GM21381 (cell line): ENCODE data around the gene HSD11B1L.

Experiments used
- ATAC-seq: cut with Tn5 transposase; IDR thresholded peaks from one replicate; pipeline ENCODE4 v1.9.1; 2021; ENCODE audit warnings: mild to moderate bottlenecking, moderate library complexity; ENCODE audit not compliant: unreplicated experiment

HSD11B1L gene, protein sequence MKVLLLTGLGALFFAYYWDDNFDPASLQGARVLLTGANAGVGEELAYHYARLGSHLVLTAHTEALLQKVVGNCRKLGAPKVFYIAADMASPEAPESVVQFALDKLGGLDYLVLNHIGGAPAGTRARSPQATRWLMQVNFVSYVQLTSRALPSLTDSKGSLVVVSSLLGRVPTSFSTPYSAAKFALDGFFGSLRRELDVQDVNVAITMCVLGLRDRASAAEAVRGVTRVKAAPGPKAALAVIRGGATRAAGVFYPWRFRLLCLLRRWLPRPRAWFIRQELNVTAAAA

DNA sequence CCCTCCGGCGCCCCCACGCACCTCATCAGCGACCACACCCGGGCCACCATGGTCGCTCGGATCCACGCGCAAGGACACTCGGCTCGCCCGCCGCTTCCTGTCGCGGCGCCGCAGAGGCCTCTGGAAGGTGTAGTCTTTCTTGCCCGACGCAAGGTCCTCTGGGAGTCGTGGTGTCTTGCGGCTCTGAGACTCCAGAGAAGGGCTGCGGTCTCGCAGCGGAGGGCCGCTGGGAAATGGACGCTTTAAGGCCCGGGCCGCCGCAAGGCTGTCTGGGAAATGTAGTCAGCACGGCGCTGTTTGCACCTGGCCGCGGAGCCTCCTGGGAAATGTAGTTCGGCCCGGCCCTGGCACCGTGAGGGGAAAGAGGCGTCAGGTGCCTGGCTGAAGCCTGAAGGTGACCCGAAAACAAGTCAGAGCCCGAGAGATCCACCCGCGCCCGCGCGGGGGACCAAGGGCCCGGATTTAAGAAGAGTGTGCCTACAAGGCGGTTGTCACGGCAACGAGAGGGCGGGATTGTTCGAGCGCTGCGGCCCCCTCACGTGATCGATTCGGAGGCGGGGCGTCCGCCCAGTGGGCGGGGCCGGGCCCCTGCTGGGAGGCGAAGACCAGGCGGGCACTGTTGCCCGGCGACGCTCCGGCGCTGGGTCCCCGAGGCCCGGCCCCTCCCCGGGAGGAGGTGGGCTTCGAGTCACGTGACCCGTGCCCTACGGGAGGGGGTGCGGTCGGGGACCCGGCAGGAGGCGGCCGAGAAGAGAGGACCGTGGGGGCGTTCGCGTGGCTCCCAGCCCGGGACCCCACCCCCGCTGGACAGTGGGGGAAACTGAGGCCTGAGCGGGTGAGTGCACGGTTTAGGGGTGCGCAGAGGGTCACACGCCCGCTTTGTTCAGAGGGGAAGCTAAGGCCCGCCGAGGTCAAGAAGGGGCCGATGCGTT is at the start of gene HSD11B1L, which contains the start of gene MICOS13:
Gene HSD11B1L (plus strand): TSS at position 591 of the 932 bp plus-strand sequence. CDS start 3,806 bp downstream, outside the sequence.
Gene MICOS13 (minus strand): TSS at position 80 of the 932 bp plus-strand sequence. CDS start 30 bp downstream, at position 50.
- ATAC-seq, result peak; percentile 82

DNA sequence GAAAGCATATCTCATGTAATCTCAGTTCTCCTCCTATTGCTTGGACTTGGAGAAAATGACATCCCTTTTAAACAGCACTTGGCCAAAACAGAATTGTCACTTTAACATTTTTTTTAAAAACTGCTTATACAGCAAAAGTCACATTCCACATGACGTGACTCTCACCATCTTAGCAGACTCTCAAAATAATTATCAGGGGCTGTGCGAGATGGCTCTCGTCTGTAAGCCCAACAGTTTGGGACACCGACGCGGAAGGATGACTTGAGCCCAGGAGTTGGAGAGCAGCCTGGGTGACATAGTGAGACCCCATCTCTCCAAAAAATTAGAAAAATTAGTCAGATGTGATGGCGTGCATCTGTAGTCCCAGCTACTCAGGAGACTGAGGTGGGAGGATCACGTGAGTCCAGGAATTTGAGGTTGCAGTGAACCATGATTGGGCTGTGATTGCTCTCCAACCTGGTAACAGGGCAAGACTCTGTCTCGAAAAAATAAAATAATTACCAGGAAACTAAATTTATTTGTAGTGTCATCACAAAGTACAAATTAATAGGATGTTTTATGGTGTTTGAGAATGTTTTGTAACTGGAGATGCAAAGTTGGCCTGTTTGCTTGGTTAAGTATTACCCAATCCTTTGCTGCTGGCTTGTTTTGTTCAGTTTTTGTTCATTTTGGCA is 49.1 kb upstream of the HSD11B1L start:
- no peak for ATAC-seq

- ATAC-seq, result no peak
Measured at GRCh38 chr19:5632241-5632612, 48.6 kb upstream of the HSD11B1L start.

GRCh38 chr19:5632657-5633056 is 48.2 kb upstream of the HSD11B1L start:
- no peak for ATAC-seq

DNA sequence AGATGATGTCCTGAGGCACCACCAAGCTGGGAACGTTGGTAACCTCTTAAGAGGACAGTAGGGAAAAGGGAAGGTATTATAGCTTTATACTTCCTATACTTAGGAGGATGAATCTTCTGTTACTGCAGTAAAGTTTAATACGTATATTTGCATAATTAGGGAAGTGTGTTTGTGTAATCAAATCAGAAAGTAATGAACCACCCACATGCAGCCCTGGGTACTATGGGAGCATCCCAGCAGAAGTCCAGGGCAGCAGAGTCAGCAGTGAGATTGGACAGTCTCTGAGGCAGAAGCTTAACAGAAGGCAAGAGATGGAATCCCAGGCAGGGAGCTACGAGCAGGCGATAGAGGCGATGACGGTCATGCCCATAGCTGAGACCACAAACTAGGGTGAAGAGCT is 45.4 kb upstream of the HSD11B1L start:
- ATAC-seq, result no peak

GRCh38 chr19:5637971-5638370 is 42.9 kb upstream of the HSD11B1L start:
- ATAC-seq, result no peak

GRCh38 chr19:5641171-5641570 is 39.7 kb upstream of the HSD11B1L start:
- no peak for ATAC-seq

- ATAC-seq, result no peak
Measured at GRCh38 chr19:5642204-5642603, 38.6 kb upstream of the HSD11B1L start.

DNA sequence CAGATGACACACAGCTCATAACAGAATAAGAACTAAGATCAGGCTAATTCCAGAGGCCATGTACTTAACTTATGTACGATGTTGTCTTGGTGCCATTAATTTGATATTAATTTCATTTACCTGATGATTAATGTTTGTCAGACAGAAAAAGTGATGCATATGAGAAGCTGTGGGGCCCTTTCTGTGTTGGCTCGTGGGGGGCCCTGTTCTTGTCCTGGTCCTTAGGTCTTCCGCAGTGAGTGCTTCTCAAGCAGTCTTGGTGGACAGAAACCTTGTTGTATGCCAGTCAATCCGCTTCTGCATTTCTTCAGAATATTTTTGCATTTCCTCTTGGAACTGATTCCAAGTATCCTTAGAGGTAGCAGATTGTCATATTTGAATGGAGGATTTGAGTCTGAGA is 37.8 kb upstream of the HSD11B1L start:
- no peak for ATAC-seq

- no peak for ATAC-seq
Measured at GRCh38 chr19:5644037-5644436, 36.8 kb upstream of the HSD11B1L start.

GRCh38 chr19:5645409-5645808 is 35.4 kb upstream of the HSD11B1L start:
- no peak for ATAC-seq

DNA sequence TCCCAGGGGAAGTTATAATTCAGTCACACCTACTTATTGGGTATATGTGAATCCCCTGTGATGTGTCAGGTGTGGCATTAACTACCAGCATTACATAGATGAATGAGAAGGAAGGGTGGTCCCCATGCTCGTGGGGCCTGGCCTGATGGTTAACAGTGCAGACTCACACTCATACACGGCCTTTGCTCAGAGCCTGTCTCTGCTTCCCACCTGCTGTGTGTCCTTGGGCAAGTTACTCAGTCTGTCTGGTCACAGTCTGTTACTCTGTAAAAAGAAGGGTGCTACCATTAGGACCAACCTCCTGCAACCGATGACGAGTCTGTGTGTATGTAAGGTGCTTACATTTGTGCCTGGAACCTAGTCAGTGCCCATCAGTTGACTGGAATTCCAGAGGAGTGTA is 34.1 kb upstream of the HSD11B1L start:
- no peak for ATAC-seq

DNA sequence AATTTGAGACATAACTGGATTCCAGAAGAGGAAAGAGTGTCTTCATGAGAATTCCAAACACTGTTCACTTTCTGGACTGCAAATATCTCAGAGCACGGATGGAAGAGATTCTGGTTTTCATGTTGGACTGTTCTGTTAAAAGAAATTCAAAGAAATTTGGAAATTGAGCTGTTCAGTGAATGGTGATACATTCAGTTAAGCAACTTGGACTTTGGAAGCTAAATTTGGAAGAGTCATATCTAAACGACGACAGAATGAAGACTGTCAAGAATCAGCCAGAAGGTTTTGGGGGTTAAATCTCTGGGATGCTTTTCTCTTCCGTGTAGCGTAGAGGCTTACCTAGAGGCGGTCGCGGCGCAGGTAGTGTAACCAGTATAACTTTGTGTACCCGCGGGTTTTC is 32.4 kb upstream of the HSD11B1L start:
- no peak for ATAC-seq

DNA sequence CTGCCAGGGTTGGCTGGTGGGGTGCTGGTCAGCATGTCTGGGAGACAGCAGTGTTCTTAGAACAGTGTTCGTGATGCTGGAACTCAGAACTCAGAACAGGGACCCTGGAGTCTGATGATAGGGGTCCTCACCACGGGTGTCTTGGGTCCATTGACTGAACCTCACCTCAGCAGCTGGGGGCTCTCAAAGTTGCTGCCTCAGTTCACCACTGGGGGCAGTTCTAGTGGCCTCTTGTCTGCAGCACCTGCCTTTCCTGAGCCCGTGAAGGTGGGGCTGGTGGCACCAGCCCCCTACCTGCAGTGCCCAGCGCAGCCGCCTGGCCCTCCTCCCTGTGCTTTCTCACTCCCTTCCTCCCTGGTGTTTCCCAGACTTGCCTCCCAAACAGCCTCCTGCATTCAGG is 29.5 kb upstream of the HSD11B1L start:
- ATAC-seq, result no peak

- no peak for ATAC-seq
Measured at GRCh38 chr19:5652261-5652660, 28.6 kb upstream of the HSD11B1L start.

- no peak for ATAC-seq
Measured at GRCh38 chr19:5654931-5655330, 25.9 kb upstream of the HSD11B1L start.

GRCh38 chr19:5655412-5655811 is 25.4 kb upstream of the HSD11B1L start:
- no peak for ATAC-seq

DNA sequence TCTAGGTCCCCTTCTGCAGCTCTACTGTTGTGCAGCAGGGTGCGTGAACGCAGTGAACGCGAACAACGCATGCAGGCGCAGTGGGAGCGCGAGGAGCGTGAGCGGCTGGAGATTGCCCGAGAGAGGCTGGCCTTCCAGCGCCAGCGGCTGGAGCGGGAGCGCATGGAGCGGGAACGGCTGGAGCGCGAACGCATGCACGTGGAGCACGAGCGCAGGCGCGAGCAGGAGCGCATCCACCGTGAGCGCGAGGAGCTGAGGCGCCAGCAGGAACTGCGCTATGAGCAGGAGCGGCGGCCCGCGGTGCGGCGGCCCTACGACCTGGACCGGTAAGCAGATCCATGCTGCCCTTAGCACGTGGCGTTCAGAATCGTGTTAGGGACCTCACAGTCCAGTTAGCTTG is 19.3 kb upstream of the HSD11B1L start:
- ATAC-seq, result no peak

- ATAC-seq, result no peak
Measured at GRCh38 chr19:5663904-5664303, 16.9 kb upstream of the HSD11B1L start.

GRCh38 chr19:5664515-5664914 is 16.3 kb upstream of the HSD11B1L start:
- no peak for ATAC-seq

DNA sequence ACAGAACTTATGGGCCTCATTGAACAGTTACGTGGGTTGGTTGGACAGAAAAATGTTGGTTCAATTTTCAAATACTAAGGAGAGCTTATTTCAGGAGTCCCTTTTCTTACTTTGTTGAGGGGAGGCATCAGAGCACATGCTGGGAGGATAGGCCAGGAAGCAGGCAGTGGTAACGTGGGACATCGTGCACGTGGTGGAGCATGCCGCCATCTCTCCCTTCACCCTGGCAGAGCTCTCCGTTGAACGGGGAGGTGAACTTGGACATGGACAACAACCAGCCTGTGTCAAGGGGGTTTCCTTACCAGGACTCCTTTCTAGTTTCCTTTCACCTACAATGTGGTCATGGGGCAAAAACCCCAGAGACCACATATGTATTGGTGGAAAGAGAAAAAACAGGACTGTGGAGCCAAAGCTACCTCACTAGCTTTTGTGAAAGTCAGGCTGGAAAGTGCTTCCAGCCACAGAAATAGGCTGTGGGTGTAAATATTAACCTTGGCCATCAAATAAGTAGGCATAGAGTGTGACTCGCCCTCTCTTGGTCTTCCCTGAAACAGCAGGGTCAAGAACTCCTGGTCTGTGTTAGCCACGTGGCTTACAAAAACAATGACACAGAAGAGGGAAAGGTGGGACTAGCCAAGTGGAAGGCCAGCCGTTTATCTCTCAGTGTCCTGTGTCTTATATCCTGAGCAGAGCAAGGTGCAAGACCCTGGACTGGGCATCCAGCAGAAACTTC is 14.9 kb upstream of the HSD11B1L start:
- no peak for ATAC-seq
